HG03442 (cell line): Measurements from ENCODE around the gene MYOCOS.

Experiments used
- ATAC-seq: cut with Tn5 transposase; IDR thresholded peaks from one replicate; pipeline ENCODE4 v1.9.1; 2021; ENCODE audit warnings: mild to moderate bottlenecking, moderate library complexity; ENCODE audit not compliant: unreplicated experiment

The MYOCOS gene

DNA sequence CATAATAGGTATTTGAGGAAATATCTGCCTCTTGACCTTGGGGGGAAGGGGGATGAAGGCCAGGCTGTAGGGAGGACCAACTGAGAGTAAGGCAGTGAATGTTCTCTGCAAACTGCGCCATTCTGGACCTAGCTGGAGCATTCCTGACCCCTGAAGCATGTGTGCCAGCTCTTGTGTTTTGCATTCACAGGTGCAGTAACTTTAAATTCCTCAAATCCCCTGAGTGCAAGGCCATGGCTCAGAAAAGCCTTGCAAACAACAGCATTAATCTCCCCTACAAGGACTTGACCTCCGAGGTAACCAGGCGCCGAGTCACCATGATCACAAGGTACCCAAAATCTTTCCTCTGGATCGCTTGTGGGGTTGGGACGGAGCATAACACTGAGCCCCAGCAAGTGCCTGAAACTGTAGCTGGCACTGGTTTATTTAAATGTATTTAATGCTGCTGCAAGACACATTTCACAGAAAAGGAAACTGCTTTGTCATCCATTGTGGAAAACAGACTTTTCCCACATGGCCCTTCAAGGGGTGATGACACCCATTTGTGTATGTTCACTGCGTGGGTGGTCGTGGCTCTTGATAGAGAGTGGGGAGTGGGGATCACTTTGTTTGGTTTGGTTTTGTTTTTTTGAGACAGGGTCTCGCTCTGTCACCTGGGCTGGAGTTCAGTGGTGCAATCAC, 1.7 kb downstream of the MYOCOS start:
- ATAC-seq: no peak

DNA sequence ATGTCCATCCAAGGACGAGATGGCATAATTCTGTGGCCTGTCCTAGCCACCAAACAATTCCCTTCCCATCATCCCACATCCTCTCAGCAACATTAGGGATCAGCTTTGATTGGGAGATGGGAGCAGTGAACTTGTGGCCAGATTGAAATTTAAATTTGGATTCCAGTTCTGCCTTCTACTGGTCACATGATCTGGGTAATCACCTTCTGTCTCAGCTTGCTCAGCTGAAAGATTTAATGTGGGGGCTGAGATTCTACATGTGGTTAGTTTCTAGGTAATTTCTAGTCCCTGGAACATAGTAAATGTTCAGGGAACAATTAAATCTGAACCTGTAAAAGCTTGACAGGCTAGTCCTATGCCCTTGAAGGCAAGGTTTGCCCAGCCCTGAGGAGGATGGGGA, 3.2 kb downstream of the MYOCOS start:
- ATAC-seq: no peak

DNA sequence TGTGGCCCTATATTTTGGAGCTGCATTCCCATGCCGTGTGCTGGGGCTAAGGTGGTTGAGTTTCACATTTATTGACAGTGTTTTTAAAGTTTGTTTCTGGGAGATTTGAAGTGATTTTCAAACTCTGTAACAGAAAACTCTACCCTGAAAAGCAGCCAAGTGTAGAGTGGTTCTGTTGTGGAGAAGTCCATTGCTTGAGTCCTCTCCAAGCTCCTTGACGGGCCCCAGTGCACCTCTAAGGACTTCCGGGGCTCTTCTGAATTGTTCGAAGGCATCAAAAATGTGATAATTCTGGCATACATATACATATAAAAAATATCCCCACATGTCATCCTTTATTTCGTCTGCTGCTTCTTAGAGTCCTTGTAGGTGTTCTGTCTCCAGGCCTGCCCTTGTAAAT, 5.0 kb downstream of the MYOCOS start:
- ATAC-seq: no peak

DNA sequence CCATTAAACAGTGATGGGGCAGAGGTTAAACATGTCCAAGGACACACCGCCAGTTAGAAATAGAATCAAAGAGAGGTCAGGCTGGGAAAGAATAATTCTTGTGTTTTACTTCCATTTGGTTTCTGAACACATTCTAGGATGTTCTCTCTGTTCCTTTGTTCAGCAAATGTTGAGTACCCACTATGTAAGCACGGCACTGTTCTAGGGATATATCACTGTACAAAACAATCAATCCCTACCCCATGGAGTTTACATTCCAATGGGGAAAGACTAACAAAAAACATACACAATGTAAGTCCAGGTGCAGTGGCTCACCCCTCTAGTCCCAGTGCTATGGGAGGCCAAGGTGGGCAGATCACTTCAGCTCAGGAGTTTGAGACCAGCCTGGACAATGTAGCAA, 6.2 kb downstream of the MYOCOS start:
- ATAC-seq: no peak

DNA sequence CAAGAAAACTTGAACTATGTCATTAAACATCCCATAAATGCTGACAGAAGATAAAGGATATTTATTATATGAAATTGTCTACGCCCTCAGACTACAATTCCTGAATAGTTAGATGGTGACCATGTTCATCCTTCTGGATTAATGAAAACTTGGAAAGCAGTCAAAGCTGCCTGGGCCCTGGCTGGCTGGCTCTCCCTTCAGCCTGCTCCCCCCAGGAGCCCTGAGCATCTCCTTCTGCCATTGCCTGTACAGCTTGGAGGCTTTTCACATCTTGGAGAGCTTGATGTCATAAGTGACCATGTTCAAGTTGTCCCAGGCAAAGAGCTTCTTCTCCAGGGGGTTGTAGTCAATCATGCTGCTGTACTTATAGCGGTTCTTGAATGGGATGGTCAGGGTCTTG, 13.6 kb downstream of the MYOCOS start:
- ATAC-seq: no peak

DNA sequence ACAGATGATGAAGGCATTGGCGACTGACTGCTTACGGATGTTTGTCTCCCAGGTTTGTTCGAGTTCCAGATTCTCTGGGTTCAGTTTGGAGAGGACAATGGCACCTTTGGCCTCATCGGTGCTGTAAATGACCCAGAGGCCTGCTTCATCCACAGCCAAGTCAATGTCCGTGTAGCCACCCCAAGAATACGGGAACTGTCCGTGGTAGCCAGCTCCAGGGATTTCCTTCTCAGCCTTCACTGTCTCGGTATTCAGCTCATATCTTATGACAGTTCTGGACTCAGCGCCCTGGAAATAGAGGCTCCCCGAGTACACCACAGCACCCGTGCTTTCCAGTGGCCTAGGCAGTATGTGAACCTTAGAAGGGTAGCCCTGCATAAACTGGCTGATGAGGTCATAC, 14.1 kb downstream of the MYOCOS start:
- no peak for ATAC-seq

DNA sequence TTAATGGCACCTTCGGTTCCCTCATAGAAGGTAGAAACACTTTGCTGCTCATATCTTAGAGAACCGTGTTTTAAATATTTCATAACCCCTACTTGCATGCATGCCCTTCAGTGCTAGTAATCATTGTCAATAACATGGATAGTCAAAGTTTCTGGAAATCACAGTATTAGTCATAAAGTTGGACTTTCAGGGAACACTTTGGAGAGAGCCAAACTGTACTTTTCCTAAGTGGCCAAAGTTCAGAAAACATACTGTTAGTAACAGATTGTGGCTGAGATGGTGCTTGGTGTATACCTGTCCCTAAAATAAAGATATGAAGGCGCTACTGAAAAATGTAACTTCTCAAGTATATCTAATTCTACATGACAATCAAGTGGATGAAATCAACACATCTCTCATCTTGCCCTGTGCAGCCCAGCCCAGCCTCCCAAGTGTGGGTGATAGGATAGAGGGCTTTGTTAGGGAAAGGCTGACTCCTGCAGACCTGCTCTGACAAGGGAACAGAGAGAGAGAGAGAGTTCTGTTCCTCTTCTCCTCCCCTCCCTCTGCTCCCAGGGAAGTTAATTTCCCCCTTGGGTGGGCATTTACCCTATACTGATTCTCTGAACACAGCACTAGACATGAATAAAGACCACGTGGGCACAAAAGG, 16.0 kb downstream of the MYOCOS start:
- ATAC-seq: no peak

DNA sequence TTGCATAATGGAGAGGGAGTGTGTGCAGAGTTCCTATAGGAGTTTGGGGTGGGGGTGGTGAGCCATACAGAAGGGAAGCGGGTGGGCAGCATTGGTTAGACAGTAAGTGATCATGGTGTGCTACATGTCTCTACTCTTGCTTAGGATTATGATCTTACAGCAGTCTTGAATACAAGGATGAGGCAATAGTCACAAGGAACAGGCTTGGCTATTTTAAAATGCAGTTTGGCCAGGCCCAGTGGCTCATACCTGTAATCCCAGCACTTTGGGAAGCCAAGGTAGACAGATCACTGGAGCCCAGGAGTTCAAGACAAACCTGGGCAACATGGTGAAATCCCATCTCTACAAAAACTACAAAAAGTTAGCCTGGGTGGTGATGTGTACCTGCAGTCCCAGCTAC, 18.2 kb downstream of the MYOCOS start:
- no peak for ATAC-seq

DNA sequence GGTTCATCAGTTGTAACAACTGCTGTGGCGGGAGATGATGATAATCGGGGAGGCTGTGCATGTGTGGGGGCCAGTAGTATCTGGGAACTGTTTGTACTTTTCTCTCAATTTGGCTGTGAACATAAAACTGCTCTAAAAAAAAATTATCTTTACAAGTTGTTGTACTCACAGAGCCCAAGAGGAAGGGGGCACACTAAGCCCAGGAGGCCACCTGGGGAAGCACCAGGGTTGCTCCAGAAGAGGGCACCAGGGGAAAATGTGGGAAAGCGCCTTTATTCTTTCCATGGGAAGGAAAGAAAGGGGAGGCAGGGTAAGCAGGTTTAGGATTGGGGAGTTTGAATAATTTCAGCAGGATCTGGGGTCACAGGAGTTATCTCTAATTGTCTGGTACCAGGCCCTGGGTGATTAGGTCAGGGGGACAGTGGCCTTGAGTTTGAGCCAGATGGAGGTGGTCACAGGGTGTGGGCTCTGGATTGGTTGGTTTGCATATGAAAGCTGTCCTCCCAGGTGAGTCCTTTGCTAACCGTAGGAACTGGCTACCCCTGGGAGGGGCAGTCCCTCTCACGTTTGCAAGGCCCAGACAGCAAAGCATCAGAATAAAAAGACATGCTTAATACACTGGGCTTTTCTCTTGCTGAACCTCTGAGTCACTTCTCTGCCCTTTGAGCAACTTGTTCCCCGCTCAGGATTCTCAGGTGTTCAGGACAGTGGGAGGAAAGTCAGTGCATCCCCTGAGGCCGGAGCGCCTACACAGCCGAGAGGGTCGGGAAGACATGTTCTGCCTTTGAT, 19.2 kb downstream of the MYOCOS start:
- no peak for ATAC-seq

DNA sequence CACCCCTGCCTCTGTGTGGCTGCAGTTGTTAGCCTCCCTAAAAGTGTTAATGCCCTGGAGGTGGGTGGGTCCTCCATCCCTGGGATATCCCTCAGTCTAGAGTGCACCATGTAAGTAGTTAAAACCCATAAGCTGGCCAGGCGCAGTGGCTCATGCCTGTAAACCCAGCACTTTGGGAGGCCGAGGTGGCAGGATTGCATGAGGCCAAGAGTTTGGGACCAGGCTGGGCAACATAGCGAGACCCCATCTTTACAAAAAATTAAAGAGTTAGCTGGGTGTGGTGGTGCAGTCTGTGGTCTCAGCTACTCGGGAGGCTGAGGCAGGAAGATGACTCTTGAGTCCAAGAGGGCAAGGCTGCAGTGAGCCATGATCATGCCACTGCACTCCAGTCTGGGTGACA, 20.2 kb downstream of the MYOCOS start:
- ATAC-seq: no peak

DNA sequence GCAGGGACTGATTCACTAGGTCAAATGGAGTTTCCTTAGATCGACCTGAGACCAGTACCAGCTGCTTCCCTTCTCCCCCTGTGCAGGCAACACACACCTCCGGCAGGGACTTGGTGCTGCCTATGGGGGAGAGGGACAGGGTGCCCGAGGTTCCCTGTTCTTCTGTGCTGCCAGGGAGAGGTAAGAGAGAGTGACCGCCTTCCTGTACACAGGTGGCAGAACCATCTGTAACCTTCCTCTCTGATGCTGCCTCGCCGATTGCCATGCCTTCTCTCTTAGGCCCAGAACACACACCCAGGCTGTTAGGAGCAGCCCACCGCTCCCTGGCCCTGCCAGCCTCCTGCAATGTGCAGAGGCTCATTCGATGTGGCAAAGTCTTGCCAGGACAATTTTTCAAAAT, 21.1 kb downstream of the MYOCOS start:
- no peak for ATAC-seq

DNA sequence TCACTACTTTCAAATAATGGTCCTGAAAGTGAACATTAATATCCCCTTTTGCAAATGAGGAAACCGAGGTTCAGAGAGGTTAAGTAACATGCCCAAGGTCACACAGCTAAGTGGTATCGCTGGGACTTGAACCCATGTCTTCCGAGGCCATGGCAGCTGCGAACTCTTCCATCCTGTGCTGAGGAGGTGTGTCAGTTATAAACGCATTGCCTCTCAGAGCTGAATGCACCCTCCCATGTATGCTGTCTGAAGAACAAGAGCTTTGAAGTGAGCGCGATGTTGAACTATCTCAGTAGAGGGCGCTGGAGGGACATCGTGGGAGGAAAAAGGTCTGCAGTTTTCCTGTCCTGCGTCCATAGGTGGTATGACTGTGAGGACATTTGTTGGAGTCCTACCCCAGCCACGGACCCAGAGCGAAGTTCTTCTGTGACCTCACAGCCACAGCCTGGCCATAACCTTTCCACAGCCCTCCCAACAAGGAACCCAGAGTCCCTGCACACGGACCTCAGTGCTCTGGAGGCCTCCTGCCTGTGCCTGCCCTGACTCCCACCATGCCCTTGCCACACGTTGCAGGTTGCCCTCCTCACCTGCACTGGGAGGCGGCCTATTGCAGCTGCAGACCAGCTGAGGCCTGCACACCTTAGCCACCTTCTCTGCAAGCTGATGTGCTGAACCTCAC, 22.9 kb downstream of the MYOCOS start:
- peak; percentile 79 for ATAC-seq

DNA sequence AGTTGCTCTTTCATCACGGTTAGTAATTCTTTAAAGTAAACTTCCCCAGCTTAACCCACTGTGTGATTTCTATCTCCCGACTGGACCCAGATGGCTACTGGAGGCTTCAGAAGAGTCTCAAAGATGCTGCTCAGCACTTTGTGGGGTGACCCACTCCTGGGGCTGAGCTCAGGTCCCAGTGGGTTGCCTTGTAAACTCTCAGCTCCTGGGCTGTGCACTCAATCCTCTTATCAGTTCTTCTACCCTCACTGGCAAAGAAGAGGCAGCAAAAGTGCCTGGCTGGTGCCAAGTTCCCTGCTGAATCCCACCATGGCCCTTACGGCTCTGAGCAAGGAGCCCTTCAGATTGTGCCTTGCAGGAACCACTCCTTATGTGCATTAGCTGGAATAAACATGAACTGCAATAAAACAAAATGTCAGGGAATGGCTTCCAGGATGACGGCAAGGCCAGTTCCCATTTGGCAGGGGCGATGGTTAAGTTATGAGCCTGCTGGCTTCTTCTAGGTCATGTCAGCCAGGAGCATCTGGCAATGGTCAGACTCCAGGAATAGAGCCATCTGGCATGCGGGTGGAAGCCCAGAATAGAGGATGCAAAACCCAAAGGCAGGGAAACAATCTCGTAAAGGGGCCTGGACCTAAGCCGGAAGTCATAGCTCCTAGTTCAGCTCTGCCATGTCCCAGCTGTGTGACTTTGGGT, 23.7 kb downstream of the MYOCOS start:
- ATAC-seq: no peak

DNA sequence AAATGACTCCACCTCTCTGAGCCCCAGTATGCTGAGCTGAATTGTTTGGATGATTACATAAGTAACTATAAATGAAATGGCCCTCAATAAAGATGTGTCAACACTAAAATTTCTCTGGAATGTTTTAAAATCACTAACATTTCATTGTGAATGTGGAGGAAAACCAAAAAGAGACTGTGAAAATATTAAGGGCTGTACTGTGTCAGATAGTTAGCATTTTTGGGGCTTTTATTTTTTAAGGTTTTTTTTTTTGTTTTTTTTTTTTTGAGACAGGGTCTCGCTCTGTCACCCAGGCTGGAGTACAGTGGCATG, 24.2 kb downstream of the MYOCOS start:
- no peak for ATAC-seq

DNA sequence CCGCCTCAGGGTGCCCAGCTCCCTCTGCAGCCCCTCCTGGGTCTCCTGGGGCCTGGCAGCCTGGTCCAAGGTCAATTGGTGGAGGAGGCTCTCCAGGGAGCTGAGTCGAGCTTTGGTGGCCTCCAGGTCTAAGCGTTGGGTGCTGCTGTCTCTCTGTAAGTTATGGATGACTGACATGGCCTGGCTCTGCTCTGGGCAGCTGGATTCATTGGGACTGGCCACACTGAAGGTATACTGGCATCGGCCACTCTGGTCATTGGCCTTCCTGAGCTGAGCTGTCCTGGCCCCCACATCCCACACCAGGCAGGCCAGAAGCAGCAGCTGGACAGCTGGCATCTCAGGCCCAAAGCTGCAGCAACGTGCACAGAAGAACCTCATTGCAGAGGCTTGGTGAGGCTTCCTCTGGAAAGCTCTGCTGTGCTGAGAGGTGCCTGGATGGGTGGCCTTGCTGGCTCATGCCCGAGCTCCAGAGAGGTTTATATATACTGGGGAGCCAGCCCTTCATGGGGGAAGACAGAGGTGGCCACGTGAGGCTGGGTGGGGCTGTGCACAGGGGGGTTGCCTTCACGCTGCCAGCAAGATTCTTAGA, 30.3 kb downstream of the MYOCOS start, which contains the start of gene MYOC:
MYOC (minus strand) TSS at position 455 of the 589 bp plus-strand sequence; CDS start at position 378, 77 bp downstream.
- ATAC-seq: no peak

DNA sequence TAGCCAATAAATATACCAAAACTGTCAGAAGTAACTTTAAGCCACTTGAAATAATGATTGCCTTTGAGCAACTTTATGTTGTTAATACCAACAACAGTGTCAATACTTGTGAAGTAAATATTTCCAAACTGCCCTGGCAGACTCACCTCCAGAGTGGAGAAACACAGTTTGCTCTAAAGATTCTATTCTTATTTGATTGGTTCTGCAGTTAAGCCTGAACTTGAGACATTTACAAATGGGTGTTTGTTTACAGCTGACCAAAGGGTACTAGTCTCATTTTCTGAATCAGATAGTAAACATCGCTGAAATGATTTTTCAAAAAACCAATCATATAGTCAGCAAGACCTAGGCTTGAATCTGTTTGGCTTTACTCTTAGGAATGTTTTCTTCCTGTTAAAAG, 31.8 kb downstream of the MYOCOS start:
- no peak for ATAC-seq

DNA sequence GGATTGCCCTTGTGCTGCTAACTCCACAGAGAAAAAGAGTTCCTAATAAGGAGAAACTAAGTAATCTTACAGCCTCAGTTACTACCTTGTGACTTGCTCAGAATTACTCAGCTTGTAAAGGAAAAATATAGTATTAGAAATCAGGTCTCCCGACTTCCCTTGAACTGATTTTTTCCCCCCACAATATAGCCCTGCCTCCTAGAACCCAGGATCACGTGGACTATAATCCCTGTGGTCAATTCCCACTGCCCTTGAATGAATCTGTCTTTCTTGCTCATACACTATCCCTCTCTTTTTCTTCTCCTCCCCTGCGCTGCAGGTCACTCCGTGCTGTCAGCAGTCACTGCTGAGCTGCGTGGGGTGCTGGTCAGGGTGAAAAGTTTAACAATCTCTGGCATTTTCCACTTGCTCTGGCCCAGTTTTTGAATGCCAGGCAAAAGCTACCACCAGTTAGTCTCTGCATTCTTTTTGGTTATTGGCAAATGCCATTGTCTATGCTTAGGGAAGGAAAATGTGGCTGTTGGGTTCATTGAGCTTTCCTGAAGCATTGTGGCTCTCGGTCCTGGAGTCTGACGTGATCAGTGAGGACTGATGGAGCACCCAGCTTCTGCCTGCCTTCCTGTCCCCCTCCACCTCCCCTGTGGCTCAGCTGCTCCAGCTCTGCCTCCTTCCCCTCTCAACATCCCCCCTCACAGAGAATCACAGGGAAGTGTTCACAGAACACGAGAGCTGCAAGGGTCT, 32.3 kb downstream of the MYOCOS start:
- ATAC-seq: no peak

DNA sequence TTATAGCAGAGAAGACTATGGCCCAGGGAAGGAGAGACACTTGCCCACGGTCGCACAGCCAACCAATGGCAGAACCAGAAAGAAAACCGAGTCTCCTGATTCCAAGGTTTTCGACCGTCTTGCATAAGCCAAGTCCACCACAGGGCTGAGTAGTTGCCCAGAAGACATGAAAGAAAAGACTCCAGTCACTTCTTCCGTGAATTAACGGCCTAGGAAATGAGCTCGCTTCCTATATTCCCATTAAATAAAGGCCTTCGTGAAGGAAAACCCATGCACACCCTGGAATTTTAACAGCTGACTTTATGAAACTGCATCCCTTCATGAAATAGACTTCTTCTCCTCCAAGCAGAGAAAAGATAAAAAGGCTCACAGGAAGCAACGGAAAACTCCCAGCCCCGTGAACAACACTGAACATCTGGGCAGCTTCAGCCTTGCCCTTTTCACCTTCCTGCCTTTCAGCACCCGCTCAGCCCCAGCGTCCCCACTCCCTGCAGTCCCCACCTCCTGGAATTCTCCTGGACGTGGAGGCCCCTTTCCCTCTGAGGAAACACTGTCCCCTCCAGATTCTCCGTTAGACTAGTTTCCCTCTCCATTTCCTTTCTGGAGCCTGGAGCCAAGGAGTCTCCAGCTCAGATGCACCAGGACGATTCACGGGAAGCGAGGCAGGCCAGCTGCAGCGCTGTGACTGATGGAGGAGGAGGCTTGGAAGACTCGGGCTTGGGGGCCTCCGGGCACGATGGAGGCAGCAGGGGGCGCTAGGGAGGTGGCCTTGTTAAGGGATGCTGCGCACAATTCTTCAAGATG, 33.1 kb downstream of the MYOCOS start:
- peak; percentile 64 for ATAC-seq

DNA sequence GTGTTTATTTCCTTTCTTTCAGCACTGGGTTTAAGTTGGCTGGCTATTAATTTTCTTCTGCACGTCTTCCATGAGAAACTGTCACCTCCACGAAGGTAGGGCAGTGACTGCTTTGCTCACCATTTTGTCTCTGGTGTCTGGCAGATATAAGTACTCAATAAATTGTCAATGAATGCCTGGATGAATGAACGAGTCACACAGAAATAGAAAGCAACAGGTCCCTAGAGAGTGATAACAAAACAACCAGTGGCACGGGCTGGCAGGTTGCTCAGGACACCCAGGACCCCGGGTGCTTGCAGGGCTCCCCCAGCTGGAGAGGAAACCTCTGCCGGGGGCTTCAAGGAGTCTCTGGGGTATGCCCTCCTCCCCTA, 33.7 kb downstream of the MYOCOS start:
- no peak for ATAC-seq
